K562 (cell line): ENCODE measurements around the gene DRAXIN. TPM values are rescaled to one million over a fixed set of nuclear protein-coding genes. Genes with fewer than 3 reads are reported as not detected.

Experiments
- ATF7 ChIP-seq: fragments of 450-650 bp; IDR thresholded peaks from 2 replicates; pipeline ENCODE4 v1.7.1; 2014; ENCODE audit warnings: mild to moderate bottlenecking, moderate library complexity
- BHLHE40 ChIP-seq: IDR thresholded peaks from 2 replicates; pipeline ENCODE4 v1.6.1; 2011; ENCODE audit warnings: low read length, improper control_type of control experiment
- EGR1 ChIP-seq: fragments of 450-650 bp; conservative IDR thresholded peaks from 2 replicates; pipeline ENCODE4 v1.6.1; 2017; ENCODE audit warnings: mild to moderate bottlenecking
- ESRRA ChIP-seq: fragments of 450-650 bp; IDR thresholded peaks from 2 replicates; pipeline ENCODE4 v1.6.1; 2014; ENCODE audit warnings: low read depth, mild to moderate bottlenecking, moderate library complexity, borderline replicate concordance
- ETV1 ChIP-seq: fragments of 450-650 bp; conservative IDR thresholded peaks from 2 replicates; pipeline ENCODE4 v1.6.1; 2016; ENCODE audit warnings: missing genetic modification characterization, control low read depth, low read depth, missing compliant biosample characterization
- HDAC8 ChIP-seq: fragments of 450-650 bp; IDR thresholded peaks from 2 replicates; pipeline ENCODE4 v1.6.1; 2016; ENCODE audit warnings: mild to moderate bottlenecking, missing genetic modification characterization, moderate library complexity, missing compliant biosample characterization
- MEIS2 ChIP-seq: fragments of 450-650 bp; IDR thresholded peaks from 2 replicates; pipeline ENCODE4 v1.6.1; 2014; ENCODE audit warnings: mild to moderate bottlenecking; ENCODE audit not compliant: partially characterized antibody
- MTA3 ChIP-seq: fragments of 450-650 bp; formaldehyde crosslinking; IDR thresholded peaks from 2 replicates; pipeline ENCODE4 v1.6.1; 2017; ENCODE audit warnings: mild to moderate bottlenecking, borderline replicate concordance
- NEUROD1 ChIP-seq: fragments of 150-350 bp; IDR thresholded peaks from 2 replicates; pipeline ENCODE4 v1.6.1; 2014; ENCODE audit warnings: borderline replicate concordance, low read length, low read depth; ENCODE audit not compliant: partially characterized antibody
- OTX1 ChIP-seq: fragments of 450-650 bp; formaldehyde crosslinking; IDR thresholded peaks from 2 replicates; pipeline ENCODE4 v1.4.0; 2022; ENCODE audit warnings: mild to moderate bottlenecking
- SIN3A ChIP-seq, 2 experiments: fragments of 150-350 bp in 1 of 2; IDR thresholded peaks; 2 replicates each; pipeline ENCODE4 v1.6.1; 2011 to 2016; ENCODE audit warnings: borderline replicate concordance in 2 of 2, low read depth in 2 of 2, low read length in 2 of 2, mild to moderate bottlenecking in 2 of 2, moderate library complexity in 2 of 2; ENCODE audit not compliant: control insufficient read depth in 1 of 2
- TFAM ChIP-seq: fragments of 250-450 bp; sonication (Bioruptor Pico); conservative IDR thresholded peaks from 2 replicates; pipeline ENCODE4 v1.5.0; 2021; ENCODE audit warnings: mild to moderate bottlenecking, moderate library complexity
- ZBTB7A ChIP-seq: IDR thresholded peaks from 2 replicates; pipeline ENCODE4 v1.6.1; 2011; ENCODE audit warnings: low read depth, mild to moderate bottlenecking, low read length, moderate library complexity, borderline replicate concordance; ENCODE audit not compliant: control insufficient read depth
- ZNF232 ChIP-seq: sonication (generic); formaldehyde crosslinking; IDR thresholded peaks from 2 replicates; pipeline ENCODE4 v1.8.0; 2022; ENCODE audit warnings: mild to moderate bottlenecking, missing genetic modification reagents
- ZNF408 ChIP-seq: fragments of 250-450 bp; sonication (Bioruptor Pico); IDR thresholded peaks from 2 replicates; pipeline ENCODE4 v1.4.0; 2020; ENCODE audit warnings: low read depth, mild to moderate bottlenecking, moderate library complexity
- ZNF785 ChIP-seq: fragments of 250-450 bp; sonication (Bioruptor Pico); IDR thresholded peaks from 2 replicates; pipeline ENCODE4 v1.4.0; 2020; ENCODE audit warnings: mild to moderate bottlenecking
- polyA plus RNA-seq, 8 experiments: library from polyadenylated mRNA; depleted of rRNA in 4 of 8; stranded (reverse) in 5 of 8; unstranded in 3 of 8; fragments of >200 nt; fragmentation: Nextera tagmentation in 2 of 8; fragmentation: Illumina TruSeq in 1 of 8; extraction: Ambion mirVana in 2 of 8; extraction: Trizol in 1 of 8; gene quantifications; 2 replicates each; pipeline versions ENCODE4 v1.2.1 to v1.2.3, GENCODE V29; 2011 to 2014; ENCODE audit warnings: inconsistent platforms in 1 of 8, missing spikeins in 1 of 8
- total RNA-seq, 7 experiments: library from RNA; depleted of rRNA in 6 of 7; stranded (reverse); fragments of >200 nt in 6 of 7; fragmentation: Illumina TruSeq in 2 of 7; extraction: Trizol in 2 of 7; gene quantifications; 2 replicates each; pipeline versions ENCODE4 v1.2.1 to v1.2.3, GENCODE V29; 2011 to 2021; ENCODE audit warnings: low replicate concordance in 1 of 7
- TF ChIP-seq, protein P1 (sequence below): fragments of 250-450 bp; sonication (Bioruptor Pico); IDR thresholded peaks from 2 replicates; pipeline ENCODE4 v1.9.0; 2021; ENCODE audit warnings: mild to moderate bottlenecking
- TF ChIP-seq, protein P2 (sequence below), 2 experiments: IDR thresholded peaks; 2 replicates each; pipeline ENCODE4 v1.6.1; 2011; ENCODE audit warnings: borderline replicate concordance in 1 of 2, control low read depth in 1 of 2, low read depth in 1 of 2, low read length in 1 of 2, mild to moderate bottlenecking in 1 of 2, mixed read lengths in 1 of 2, moderate library complexity in 1 of 2; ENCODE audit not compliant: insufficient read depth in 1 of 2, insufficient read length in 1 of 2, poor library complexity in 1 of 2, severe bottlenecking in 1 of 2; ENCODE audit errors: extremely low read depth in 1 of 2
- TF ChIP-seq, protein P3 (sequence below): fragments of 200-800 bp; sonication (Bioruptor generic); IDR thresholded peaks from 2 replicates; pipeline ENCODE4 v1.6.1; 2017; ENCODE audit warnings: missing genetic modification characterization, missing compliant biosample characterization
- TF ChIP-seq, protein P4 (sequence below): sonication (generic); formaldehyde crosslinking; IDR thresholded peaks from 2 replicates; pipeline ENCODE4 v1.8.1; 2023; ENCODE audit warnings: missing genetic modification reagents, mild to moderate bottlenecking, borderline replicate concordance

Gene DRAXIN
- total and polyA plus RNA-seq, 9 of the 15 experiments (the other 6 are each of a cell fraction or from before 2014, with no cell fraction given): 0.01 to 0.04 (median 0.01) TPM; not detected in 6

DNA sequence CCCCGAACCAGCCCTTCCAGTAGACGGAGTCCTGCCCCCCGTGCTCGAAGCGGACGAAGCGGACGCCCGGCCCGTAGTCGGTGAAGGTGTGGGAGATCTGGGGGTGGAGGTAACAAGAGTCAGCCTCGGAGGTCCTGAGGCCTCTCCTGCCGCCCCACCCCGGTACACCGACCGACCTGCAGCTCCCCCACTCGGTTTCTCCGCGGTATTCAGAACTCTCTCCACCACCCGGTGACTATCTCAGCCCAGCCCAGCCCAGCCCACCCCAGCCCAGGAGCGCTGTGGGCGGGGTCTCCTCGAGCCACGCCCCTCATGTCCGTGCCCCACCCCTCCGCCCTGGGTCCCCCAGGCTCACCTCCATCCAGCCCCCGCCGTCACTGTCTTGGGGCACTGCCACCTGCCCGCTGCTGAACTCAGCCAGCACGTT lies 42.8 kb upstream of the DRAXIN start (continued):
- TF ChIP-seq, protein P1, sequence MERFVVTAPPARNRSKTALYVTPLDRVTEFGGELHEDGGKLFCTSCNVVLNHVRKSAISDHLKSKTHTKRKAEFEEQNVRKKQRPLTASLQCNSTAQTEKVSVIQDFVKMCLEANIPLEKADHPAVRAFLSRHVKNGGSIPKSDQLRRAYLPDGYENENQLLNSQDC (CRISPR knock-in tag): no peak
- no peak for TF ChIP-seq MEIS2
- TF ChIP-seq, protein P2, sequence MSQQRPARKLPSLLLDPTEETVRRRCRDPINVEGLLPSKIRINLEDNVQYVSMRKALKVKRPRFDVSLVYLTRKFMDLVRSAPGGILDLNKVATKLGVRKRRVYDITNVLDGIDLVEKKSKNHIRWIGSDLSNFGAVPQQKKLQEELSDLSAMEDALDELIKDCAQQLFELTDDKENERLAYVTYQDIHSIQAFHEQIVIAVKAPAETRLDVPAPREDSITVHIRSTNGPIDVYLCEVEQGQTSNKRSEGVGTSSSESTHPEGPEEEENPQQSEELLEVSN (IDR thresholded peaks at IDR 0.05; ENCODE audit: borderline replicate concordance in 1 of 2, extremely low read depth in 1 of 2, insufficient read depth in 1 of 2, insufficient read length in 1 of 2, low read depth in 1 of 2, low read length in 1 of 2, poor library complexity in 1 of 2, severe bottlenecking in 1 of 2): peak in 1 of 2 experiments; percentile 15
- no peak for TF ChIP-seq BHLHE40
- TF ChIP-seq MTA3: 0 out of 2 replicates have a peak, but pooled peaks have one; percentile 39
- no peak for TF ChIP-seq ATF7
- no peak for TF ChIP-seq TFAM
- peak; percentile 52; the same call in 1 of the 2 replicates for TF ChIP-seq ZBTB7A
- peak in 1 of 2 experiments; percentile 55; a peak in 1 of 4 replicates for TF ChIP-seq SIN3A (IDR thresholded peaks at IDR 0.05; ENCODE audit: borderline replicate concordance in 2 of 2, control insufficient read depth in 1 of 2, low read depth in 2 of 2, low read length in 2 of 2)
- no peak for TF ChIP-seq ESRRA
- TF ChIP-seq EGR1: no peak
- TF ChIP-seq NEUROD1: no peak
- no peak for TF ChIP-seq HDAC8 (tag)
- TF ChIP-seq OTX1 (CRISPR knock-in tag): no peak
- TF ChIP-seq ZNF408 (CRISPR knock-in tag): no peak
- TF ChIP-seq ZNF232: no peak
- TF ChIP-seq, protein P3, sequence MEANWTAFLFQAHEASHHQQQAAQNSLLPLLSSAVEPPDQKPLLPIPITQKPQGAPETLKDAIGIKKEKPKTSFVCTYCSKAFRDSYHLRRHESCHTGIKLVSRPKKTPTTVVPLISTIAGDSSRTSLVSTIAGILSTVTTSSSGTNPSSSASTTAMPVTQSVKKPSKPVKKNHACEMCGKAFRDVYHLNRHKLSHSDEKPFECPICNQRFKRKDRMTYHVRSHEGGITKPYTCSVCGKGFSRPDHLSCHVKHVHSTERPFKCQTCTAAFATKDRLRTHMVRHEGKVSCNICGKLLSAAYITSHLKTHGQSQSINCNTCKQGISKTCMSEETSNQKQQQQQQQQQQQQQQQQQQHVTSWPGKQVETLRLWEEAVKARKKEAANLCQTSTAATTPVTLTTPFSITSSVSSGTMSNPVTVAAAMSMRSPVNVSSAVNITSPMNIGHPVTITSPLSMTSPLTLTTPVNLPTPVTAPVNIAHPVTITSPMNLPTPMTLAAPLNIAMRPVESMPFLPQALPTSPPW (CRISPR knock-in tag): peak; percentile 43
- no peak for TF ChIP-seq ZNF785 (CRISPR knock-in tag)
- no peak for TF ChIP-seq ETV1
- TF ChIP-seq, protein P4, sequence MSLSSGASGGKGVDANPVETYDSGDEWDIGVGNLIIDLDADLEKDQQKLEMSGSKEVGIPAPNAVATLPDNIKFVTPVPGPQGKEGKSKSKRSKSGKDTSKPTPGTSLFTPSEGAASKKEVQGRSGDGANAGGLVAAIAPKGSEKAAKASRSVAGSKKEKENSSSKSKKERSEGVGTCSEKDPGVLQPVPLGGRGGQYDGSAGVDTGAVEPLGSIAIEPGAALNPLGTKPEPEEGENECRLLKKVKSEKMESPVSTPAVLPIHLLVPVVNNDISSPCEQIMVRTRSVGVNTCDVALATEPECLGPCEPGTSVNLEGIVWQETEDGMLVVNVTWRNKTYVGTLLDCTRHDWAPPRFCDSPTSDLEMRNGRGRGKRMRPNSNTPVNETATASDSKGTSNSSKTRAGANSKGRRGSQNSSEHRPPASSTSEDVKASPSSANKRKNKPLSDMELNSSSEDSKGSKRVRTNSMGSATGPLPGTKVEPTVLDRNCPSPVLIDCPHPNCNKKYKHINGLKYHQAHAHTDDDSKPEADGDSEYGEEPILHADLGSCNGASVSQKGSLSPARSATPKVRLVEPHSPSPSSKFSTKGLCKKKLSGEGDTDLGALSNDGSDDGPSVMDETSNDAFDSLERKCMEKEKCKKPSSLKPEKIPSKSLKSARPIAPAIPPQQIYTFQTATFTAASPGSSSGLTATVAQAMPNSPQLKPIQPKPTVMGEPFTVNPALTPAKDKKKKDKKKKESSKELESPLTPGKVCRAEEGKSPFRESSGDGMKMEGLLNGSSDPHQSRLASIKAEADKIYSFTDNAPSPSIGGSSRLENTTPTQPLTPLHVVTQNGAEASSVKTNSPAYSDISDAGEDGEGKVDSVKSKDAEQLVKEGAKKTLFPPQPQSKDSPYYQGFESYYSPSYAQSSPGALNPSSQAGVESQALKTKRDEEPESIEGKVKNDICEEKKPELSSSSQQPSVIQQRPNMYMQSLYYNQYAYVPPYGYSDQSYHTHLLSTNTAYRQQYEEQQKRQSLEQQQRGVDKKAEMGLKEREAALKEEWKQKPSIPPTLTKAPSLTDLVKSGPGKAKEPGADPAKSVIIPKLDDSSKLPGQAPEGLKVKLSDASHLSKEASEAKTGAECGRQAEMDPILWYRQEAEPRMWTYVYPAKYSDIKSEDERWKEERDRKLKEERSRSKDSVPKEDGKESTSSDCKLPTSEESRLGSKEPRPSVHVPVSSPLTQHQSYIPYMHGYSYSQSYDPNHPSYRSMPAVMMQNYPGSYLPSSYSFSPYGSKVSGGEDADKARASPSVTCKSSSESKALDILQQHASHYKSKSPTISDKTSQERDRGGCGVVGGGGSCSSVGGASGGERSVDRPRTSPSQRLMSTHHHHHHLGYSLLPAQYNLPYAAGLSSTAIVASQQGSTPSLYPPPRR (CRISPR knock-in tag): no peak
